ENCODE results near the gene AP3S1.

The AP3S1 gene

GRCh38 chr5:115948091-115948534, 106.4 kb downstream of the AP3S1 start:
- H3K4me3 ChIP-seq (ENCODE audit: low read depth, low read length) = no peak overlapping the region
- no peaks in the 10 kb centered on the region for H3K9me3 ChIP-seq (ENCODE audit: control insufficient read depth, low read length)
- no peak overlapping the region for H3K4me2 ChIP-seq (ENCODE audit: low read length)
- no peaks in the 10 kb centered on the region for H3K4me1 ChIP-seq
- no peaks in the 10 kb centered on the region for H3K36me3 ChIP-seq (ENCODE audit: control insufficient read depth, insufficient read depth, low read length)
- no peaks in the 10 kb centered on the region for H3K79me2 ChIP-seq
- H3K9ac ChIP-seq = no peak overlapping the region
- H2AFZ ChIP-seq = no peak overlapping the region
- H3K27me3 ChIP-seq (ENCODE audit: control insufficient read depth, insufficient read depth, low read length) = no peaks in the 10 kb centered on the region
- H3K27ac ChIP-seq = no peak overlapping the region
- TF ChIP-seq CTCF (IDR thresholded peaks at IDR 0.05) = no peak

GRCh38 chr5:115949096-115949495, 107.4 kb downstream of the AP3S1 start:
- no peak overlapping the region for H3K4me3 ChIP-seq (ENCODE audit: low read depth, low read length)
- H3K9me3 ChIP-seq (ENCODE audit: control insufficient read depth, low read length) = no peaks in the 10 kb centered on the region
- H3K4me1 ChIP-seq = no peaks in the 10 kb centered on the region
- no peak overlapping the region for H3K4me2 ChIP-seq (ENCODE audit: low read length)
- no peaks in the 10 kb centered on the region for H3K79me2 ChIP-seq
- no peak for TF ChIP-seq CTCF (IDR thresholded peaks at IDR 0.05)
- no peak overlapping the region for H2AFZ ChIP-seq
- no peak overlapping the region for H3K9ac ChIP-seq
- no peak overlapping the region for H3K27ac ChIP-seq
- H3K27me3 ChIP-seq (ENCODE audit: control insufficient read depth, insufficient read depth, low read length) = no peaks in the 10 kb centered on the region
- no peaks in the 10 kb centered on the region for H3K36me3 ChIP-seq (ENCODE audit: control insufficient read depth, insufficient read depth, low read length)

GRCh38 chr5:115952588-115952987, 110.9 kb downstream of the AP3S1 start:
- TF ChIP-seq CTCF (IDR thresholded peaks at IDR 0.05) = no peak
- Histone ChIP-seq H3K9ac (no peak overlapping the region), H3K4me1 (no peaks in the 10 kb centered on the region), H3K4me3 (ENCODE audit: low read depth, low read length) (no peak overlapping the region), H3K4me2 (ENCODE audit: low read length) (no peak overlapping the region), H3K27ac (no peak overlapping the region), H3K9me3 (ENCODE audit: control insufficient read depth, low read length) (no peaks in the 10 kb centered on the region), H3K36me3 (ENCODE audit: control insufficient read depth, insufficient read depth, low read length) (no peaks in the 10 kb centered on the region), H2AFZ (no peak overlapping the region), H3K27me3 (ENCODE audit: control insufficient read depth, insufficient read depth, low read length) (no peaks in the 10 kb centered on the region), H3K79me2 (no peaks in the 10 kb centered on the region)

- Histone ChIP-seq H3K4me1 (no peaks in the 10 kb centered on the region), H3K27ac (no peak overlapping the region), H3K27me3 (ENCODE audit: control insufficient read depth, insufficient read depth, low read length) (no peaks in the 10 kb centered on the region), H3K4me2 (ENCODE audit: low read length) (no peak overlapping the region), H3K36me3 (ENCODE audit: control insufficient read depth, insufficient read depth, low read length) (no peaks in the 10 kb centered on the region), H3K79me2 (no peaks in the 10 kb centered on the region), H3K9ac (no peak overlapping the region), H2AFZ (no peak overlapping the region), H3K4me3 (ENCODE audit: low read depth, low read length) (no peak overlapping the region), H3K9me3 (ENCODE audit: control insufficient read depth, low read length) (no peaks in the 10 kb centered on the region)
- no peak for TF ChIP-seq CTCF (IDR thresholded peaks at IDR 0.05)
Measured at GRCh38 chr5:115954144-115954543, 112.4 kb downstream of the AP3S1 start.

GRCh38 chr5:115956957-115957356, 115.2 kb downstream of the AP3S1 start:
- no peak overlapping the region for H3K27ac ChIP-seq
- no peaks in the 10 kb centered on the region for H3K9me3 ChIP-seq (ENCODE audit: control insufficient read depth, low read length)
- no peaks in the 10 kb centered on the region for H3K79me2 ChIP-seq
- H2AFZ ChIP-seq = no peak overlapping the region
- no peak overlapping the region for H3K4me3 ChIP-seq (ENCODE audit: low read depth, low read length)
- no peak for TF ChIP-seq CTCF (IDR thresholded peaks at IDR 0.05)
- no peak overlapping the region for H3K4me2 ChIP-seq (ENCODE audit: low read length)
- no peaks in the 10 kb centered on the region for H3K4me1 ChIP-seq
- no peaks in the 10 kb centered on the region for H3K27me3 ChIP-seq (ENCODE audit: control insufficient read depth, insufficient read depth, low read length)
- no peak overlapping the region for H3K9ac ChIP-seq
- no peaks in the 10 kb centered on the region for H3K36me3 ChIP-seq (ENCODE audit: control insufficient read depth, insufficient read depth, low read length)

Data from parathyroid adenoma (tissue), 2 donors.